NCI-H2196 treated with DMSO at 0.1 percent for 48 hours (cell line): ENCODE measurements around the gene TGFBR2.
"Not testable (repeated sequence)": the region's sequence is repeated elsewhere in the genome, so short reads cannot be mapped to it uniquely, and the experiment has no call there.

ENCODE experiments used
- DNase-seq: peaks from one replicate; lab custom pipeline; 2025; ENCODE audit not compliant: unreplicated experiment; lab: John Stamatoyannopoulos, UW

TGFBR2 gene

GRCh38 chr3:30617653-30618052 lies 11.3 kb downstream of the TGFBR2 start:
- no peak for DNase-seq

- no peak for DNase-seq
Measured at GRCh38 chr3:30618526-30618925, 12.1 kb downstream of the TGFBR2 start.

- no peak for DNase-seq
Measured at GRCh38 chr3:30619318-30619717, 12.9 kb downstream of the TGFBR2 start.

GRCh38 chr3:30620402-30621360 lies 14.3 kb downstream of the TGFBR2 start:
- no peak for DNase-seq

GRCh38 chr3:30621576-30621975 lies 15.2 kb downstream of the TGFBR2 start:
- no peak for DNase-seq

- no peak for DNase-seq
Measured at GRCh38 chr3:30622047-30622545, 15.7 kb downstream of the TGFBR2 start.

GRCh38 chr3:30622790-30623189 lies 16.4 kb downstream of the TGFBR2 start:
- DNase-seq: no peak

- DNase-seq: no peak
Measured at GRCh38 chr3:30623351-30623750, 16.9 kb downstream of the TGFBR2 start.

GRCh38 chr3:30624480-30624879 lies 18.1 kb downstream of the TGFBR2 start:
- not testable (repeated sequence) for DNase-seq

- no peak for DNase-seq
Measured at GRCh38 chr3:30625541-30626438, 19.4 kb downstream of the TGFBR2 start.

GRCh38 chr3:30626443-30627180 lies 20.2 kb downstream of the TGFBR2 start:
- DNase-seq: no peak

GRCh38 chr3:30628205-30628900 lies 22.0 kb downstream of the TGFBR2 start:
- no peak for DNase-seq

GRCh38 chr3:30628901-30629590 lies 22.6 kb downstream of the TGFBR2 start:
- DNase-seq: no peak

- DNase-seq: no peak
Measured at GRCh38 chr3:30629746-30630145, 23.3 kb downstream of the TGFBR2 start.

- no peak for DNase-seq
Measured at GRCh38 chr3:30630238-30631030, 24.0 kb downstream of the TGFBR2 start.

- DNase-seq: no peak
Measured at GRCh38 chr3:30631243-30631904, 25.0 kb downstream of the TGFBR2 start.

GRCh38 chr3:30632065-30632464 lies 25.7 kb downstream of the TGFBR2 start:
- no peak for DNase-seq

- no peak for DNase-seq
Measured at GRCh38 chr3:30632521-30632920, 26.1 kb downstream of the TGFBR2 start.
